Measurements from ENCODE around the gene PDE4D. TPM values are rescaled to one million over a fixed set of nuclear protein-coding genes. Genes with fewer than 3 reads are reported as not detected.
"Not testable (repeated sequence)": the region's sequence is repeated elsewhere in the genome, so short reads cannot be mapped to it uniquely, and the experiment has no call there.

Gene PDE4D
- total and polyA plus RNA-seq, 3 experiments from 2014 or later, result 5.6 to 18.3 (median 17.7) TPM

- no peaks in the 10 kb centered on the region for H3K36me3 ChIP-seq (ENCODE audit: insufficient read depth, low read length)
- no peaks in the 10 kb centered on the region for H3K4me1 ChIP-seq (ENCODE audit: insufficient read depth, low read length)
- CTCF ChIA-PET, result no interaction called here
- H3K27ac ChIP-seq (ENCODE audit: low read depth, low read length), result no peak overlapping the region
- peak overlapping the region in 4 of 7 donors; percentile 17 to 91 (median 69) for H3K4me3 Mint-ChIP-seq
- H3K9me3 ChIP-seq (ENCODE audit: low read length), result no peaks in the 10 kb centered on the region
- H3K27me3 ChIP-seq (ENCODE audit: insufficient read depth, low read length, poor library complexity, severe bottlenecking), result no peaks in the 10 kb centered on the region
- H3K9me3 Mint-ChIP-seq, result peaks cover 0 to 3% (median 0%) of the 10 kb centered on the region in 5 donors
- peak overlapping the region in 4 of 8 donors; percentile 13 to 90 (median 63) for H3K27ac Mint-ChIP-seq
- no peak overlapping the region for H3K4me3 ChIP-seq (ENCODE audit: low read length)
- POLR2A ChIA-PET, result no interaction called here
- H3K4me1 Mint-ChIP-seq, result no peaks in the 10 kb centered on the region
- no peaks in the 10 kb centered on the region for H3K27me3 Mint-ChIP-seq
- DNase-seq, result no peak
- H3K36me3 Mint-ChIP-seq, result no peaks in the 10 kb centered on the region
Measured at GRCh38 chr5:59583151-59583809, 310.2 kb downstream of the PDE4D start.

GRCh38 chr5:59582746-59583145, 310.8 kb downstream of the PDE4D start:
- Histone ChIP-seq H3K27me3 (ENCODE audit: insufficient read depth, low read length, poor library complexity, severe bottlenecking) (no peaks in the 10 kb centered on the region), H3K4me1 (ENCODE audit: insufficient read depth, low read length) (no peaks in the 10 kb centered on the region), H3K9me3 (ENCODE audit: low read length) (no peaks in the 10 kb centered on the region), H3K4me3 (ENCODE audit: low read length) (no peak overlapping the region), H3K36me3 (ENCODE audit: insufficient read depth, low read length) (no peaks in the 10 kb centered on the region), H3K27ac (ENCODE audit: low read depth, low read length) (no peak overlapping the region)
- Mint-ChIP-seq H3K27ac (peak overlapping the region in 5 of 8 donors; percentile 51 to 79 (median 73)), H3K9me3 (peaks cover 0 to 3% (median 0%) of the 10 kb centered on the region in 5 donors), H3K36me3 (no peaks in the 10 kb centered on the region), H3K27me3 (no peaks in the 10 kb centered on the region), H3K4me3 (peak overlapping the region in 1 of 7 donors; percentile 42), H3K4me1 (no peaks in the 10 kb centered on the region)
- no peak for DNase-seq
- ChIA-PET POLR2A (no interaction called here), CTCF (no interaction called here)

GRCh38 chr5:59579824-59580167, 313.7 kb downstream of the PDE4D start:
- Mint-ChIP-seq H3K9me3 (peaks cover 0 to 2% (median 0%) of the 10 kb centered on the region in 5 donors), H3K4me3 (no peak overlapping the region), H3K36me3 (no peaks in the 10 kb centered on the region), H3K4me1 (no peaks in the 10 kb centered on the region), H3K27me3 (no peaks in the 10 kb centered on the region), H3K27ac (no peak overlapping the region)
- H3K27ac ChIP-seq (ENCODE audit: low read depth, low read length), result no peak overlapping the region
- no peak for DNase-seq
- CTCF ChIA-PET, result no interaction called here
- H3K4me1 ChIP-seq (ENCODE audit: insufficient read depth, low read length), result no peaks in the 10 kb centered on the region
- H3K27me3 ChIP-seq (ENCODE audit: insufficient read depth, low read length, poor library complexity, severe bottlenecking), result no peaks in the 10 kb centered on the region
- POLR2A ChIA-PET, result no interaction called here
- no peaks in the 10 kb centered on the region for H3K36me3 ChIP-seq (ENCODE audit: insufficient read depth, low read length)
- H3K4me3 ChIP-seq (ENCODE audit: low read length), result no peak overlapping the region
- no peaks in the 10 kb centered on the region for H3K9me3 ChIP-seq (ENCODE audit: low read length)

GRCh38 chr5:59579101-59579823, 314.3 kb downstream of the PDE4D start:
- Mint-ChIP-seq H3K9me3 (peaks cover 0 to 2% (median 0%) of the 10 kb centered on the region in 5 donors), H3K4me1 (no peaks in the 10 kb centered on the region), H3K4me3 (peak overlapping the region in 2 of 7 donors; percentile 9 to 34), H3K36me3 (no peaks in the 10 kb centered on the region), H3K27ac (peak overlapping the region in 2 of 8 donors; percentile 62 to 77), H3K27me3 (no peaks in the 10 kb centered on the region)
- H3K4me3 ChIP-seq (ENCODE audit: low read length), result no peak overlapping the region
- no peaks in the 10 kb centered on the region for H3K27me3 ChIP-seq (ENCODE audit: insufficient read depth, low read length, poor library complexity, severe bottlenecking)
- no peaks in the 10 kb centered on the region for H3K9me3 ChIP-seq (ENCODE audit: low read length)
- DNase-seq, result no peak
- POLR2A ChIA-PET, result no interaction called here
- no peaks in the 10 kb centered on the region for H3K4me1 ChIP-seq (ENCODE audit: insufficient read depth, low read length)
- H3K27ac ChIP-seq (ENCODE audit: low read depth, low read length), result no peak overlapping the region
- CTCF ChIA-PET, result no interaction called here
- H3K36me3 ChIP-seq (ENCODE audit: insufficient read depth, low read length), result no peaks in the 10 kb centered on the region

GRCh38 chr5:59577485-59577884, 316.0 kb downstream of the PDE4D start:
- H3K9me3 Mint-ChIP-seq, result peaks cover 0 to 5% (median 2%) of the 10 kb centered on the region in 5 donors
- CTCF ChIA-PET, result no interaction called here

DNA sequence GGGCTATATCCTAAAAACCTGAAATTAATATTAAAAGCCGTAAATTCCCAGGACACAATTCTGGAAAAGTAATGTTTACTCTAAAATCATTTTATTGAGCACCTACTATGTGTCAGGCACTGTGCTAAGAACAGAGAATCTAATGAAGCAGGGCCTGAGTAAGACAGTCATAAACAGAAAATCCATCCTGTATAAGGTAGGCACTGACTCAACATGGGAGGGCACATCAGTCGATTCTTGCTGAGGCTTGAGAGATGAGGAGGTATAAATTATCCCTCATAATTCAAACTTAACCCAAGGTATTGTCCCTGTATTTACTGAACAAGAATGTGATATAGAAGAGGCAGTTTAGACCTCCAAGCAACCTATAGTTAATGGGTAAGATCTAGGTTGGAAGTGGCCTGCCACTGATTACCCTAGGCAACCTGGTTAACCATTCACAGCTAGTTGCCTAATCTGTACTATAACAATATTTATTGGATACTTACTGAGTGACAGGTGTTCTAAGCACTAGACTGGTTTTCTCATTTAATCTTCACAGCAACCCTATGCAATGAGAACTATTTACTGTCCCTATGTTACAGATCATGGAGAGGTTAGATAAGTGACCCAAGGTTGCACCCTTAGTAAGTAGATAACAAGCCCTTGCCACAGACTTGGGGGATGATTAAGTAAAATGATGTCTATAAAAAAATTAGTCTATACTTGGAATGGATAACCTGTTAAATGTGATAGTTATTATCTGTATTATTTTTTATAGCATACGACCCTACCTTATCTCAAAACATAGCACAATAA, 317.7 kb downstream of the PDE4D start:
- Mint-ChIP-seq H3K27me3 (no peaks in the 10 kb centered on the region), H3K9me3 (peaks cover 0 to 5% (median 2%) of the 10 kb centered on the region in 5 donors), H3K4me3 (no peak overlapping the region), H3K4me1 (no peaks in the 10 kb centered on the region), H3K36me3 (no peaks in the 10 kb centered on the region), H3K27ac (peak overlapping the region in 3 of 8 donors; percentile 38 to 46 (median 41))
- H3K27me3 ChIP-seq (ENCODE audit: insufficient read depth, low read length, poor library complexity, severe bottlenecking), result no peaks in the 10 kb centered on the region
- no peaks in the 10 kb centered on the region for H3K9me3 ChIP-seq (ENCODE audit: low read length)
- no peak for DNase-seq
- no peak overlapping the region for H3K27ac ChIP-seq (ENCODE audit: low read depth, low read length)
- CTCF ChIA-PET, result no interaction called here
- H3K36me3 ChIP-seq (ENCODE audit: insufficient read depth, low read length), result no peaks in the 10 kb centered on the region
- POLR2A ChIA-PET, result no interaction called here
- no peak overlapping the region for H3K4me3 ChIP-seq (ENCODE audit: low read length)
- no peaks in the 10 kb centered on the region for H3K4me1 ChIP-seq (ENCODE audit: insufficient read depth, low read length)

More at GRCh38 chr5:59577485-59577884, 316.0 kb downstream of the PDE4D start:
- H3K27ac Mint-ChIP-seq, result peak overlapping the region in 3 of 8 donors; percentile 10 to 57 (median 49)
- no peaks in the 10 kb centered on the region for H3K36me3 ChIP-seq (ENCODE audit: insufficient read depth, low read length)
- H3K4me3 Mint-ChIP-seq, result peak overlapping the region in 1 of 7 donors; percentile 15
- no peak overlapping the region for H3K27ac ChIP-seq (ENCODE audit: low read depth, low read length)
- H3K4me3 ChIP-seq (ENCODE audit: low read length), result no peak overlapping the region
- H3K27me3 Mint-ChIP-seq, result no peaks in the 10 kb centered on the region
- H3K4me1 Mint-ChIP-seq, result no peaks in the 10 kb centered on the region
- no peaks in the 10 kb centered on the region for H3K9me3 ChIP-seq (ENCODE audit: low read length)
- POLR2A ChIA-PET, result no interaction called here
- H3K4me1 ChIP-seq (ENCODE audit: insufficient read depth, low read length), result no peaks in the 10 kb centered on the region
- H3K36me3 Mint-ChIP-seq, result no peaks in the 10 kb centered on the region
- DNase-seq, result no peak
- H3K27me3 ChIP-seq (ENCODE audit: insufficient read depth, low read length, poor library complexity, severe bottlenecking), result no peaks in the 10 kb centered on the region

DNA sequence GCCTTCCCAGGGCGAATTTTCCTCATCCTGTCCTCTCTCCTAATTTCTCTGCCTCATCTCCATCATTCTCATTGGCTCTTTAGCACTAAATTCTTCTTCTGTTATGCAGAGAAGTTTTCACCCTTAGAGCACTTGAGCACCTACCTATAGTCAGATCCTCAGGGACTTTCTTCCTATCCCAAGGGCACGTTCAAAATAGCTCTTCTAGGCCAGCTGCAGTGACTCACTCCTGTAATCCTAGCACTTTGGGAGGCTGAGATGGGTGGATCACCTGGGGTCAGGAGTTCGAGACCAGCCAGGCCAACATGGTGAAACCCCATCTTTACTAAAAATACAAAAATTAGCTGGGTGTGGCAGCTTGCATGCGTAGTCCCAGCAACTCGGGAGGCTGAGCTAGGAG, 320.0 kb downstream of the PDE4D start:
- H3K9me3 ChIP-seq (ENCODE audit: low read length); H3K36me3 ChIP-seq (ENCODE audit: insufficient read depth, low read length); H3K4me1 ChIP-seq (ENCODE audit: insufficient read depth, low read length); H3K27me3 ChIP-seq (ENCODE audit: insufficient read depth, low read length, poor library complexity, severe bottlenecking); H3K4me1 Mint-ChIP-seq; POLR2A ChIA-PET; H3K4me3 Mint-ChIP-seq; H3K9me3 Mint-ChIP-seq; H3K27me3 Mint-ChIP-seq; CTCF ChIA-PET; DNase-seq; H3K36me3 Mint-ChIP-seq; H3K4me3 ChIP-seq (ENCODE audit: low read length); H3K27ac ChIP-seq (ENCODE audit: low read depth, low read length): not testable (repeated sequence)
- H3K27ac Mint-ChIP-seq, result peak overlapping the region in 2 of 8 donors; percentile 4

DNA sequence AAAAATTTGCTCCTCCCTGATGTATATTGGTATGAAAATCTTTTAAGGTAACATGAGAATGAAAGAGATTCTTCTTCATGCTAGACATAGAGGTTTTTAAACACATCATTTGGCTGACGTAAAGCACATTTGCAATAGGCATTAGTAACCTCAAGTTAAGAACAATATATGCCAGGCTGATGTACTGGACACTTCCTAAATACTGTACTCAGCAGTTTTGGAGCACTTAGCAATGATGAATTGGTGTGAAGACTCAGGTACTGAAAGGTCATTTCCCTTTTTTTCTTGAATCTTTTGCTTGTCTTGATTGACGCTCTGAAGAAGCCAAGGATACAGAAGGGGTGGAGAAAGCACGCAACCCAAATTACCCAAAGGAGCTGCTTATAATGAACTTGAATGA, 322.5 kb downstream of the PDE4D start:
- Histone ChIP-seq H3K27me3 (ENCODE audit: insufficient read depth, low read length, poor library complexity, severe bottlenecking) (no peaks in the 10 kb centered on the region), H3K9me3 (ENCODE audit: low read length) (no peaks in the 10 kb centered on the region), H3K4me1 (ENCODE audit: insufficient read depth, low read length) (no peaks in the 10 kb centered on the region), H3K36me3 (ENCODE audit: insufficient read depth, low read length) (no peaks in the 10 kb centered on the region), H3K27ac (ENCODE audit: low read depth, low read length) (no peak overlapping the region), H3K4me3 (ENCODE audit: low read length) (no peak overlapping the region)
- no peaks in the 10 kb centered on the region for H3K36me3 Mint-ChIP-seq
- DNase-seq, result no peak
- peaks cover 0 to 6% (median 5%) of the 10 kb centered on the region in 5 donors for H3K9me3 Mint-ChIP-seq
- no peak overlapping the region for H3K27ac Mint-ChIP-seq
- peaks cover 0 to 4% (median 0%) of the 10 kb centered on the region in 3 donors for H3K4me1 Mint-ChIP-seq
- no peak overlapping the region for H3K4me3 Mint-ChIP-seq
- no peaks in the 10 kb centered on the region for H3K27me3 Mint-ChIP-seq
- POLR2A ChIA-PET, result no interaction called here
- CTCF ChIA-PET, result no interaction called here
